ENCODE measurements around the gene C2CD3. TPM values are rescaled to one million over a fixed set of nuclear protein-coding genes. Genes with fewer than 3 reads are reported as not detected.

The C2CD3 gene
- total and polyA plus RNA-seq, 10 of the 15 experiments (the other 5 are each of a cell fraction or from before 2014, with no cell fraction given): 2.3 to 24.0 (median 16.3) TPM

DNA sequence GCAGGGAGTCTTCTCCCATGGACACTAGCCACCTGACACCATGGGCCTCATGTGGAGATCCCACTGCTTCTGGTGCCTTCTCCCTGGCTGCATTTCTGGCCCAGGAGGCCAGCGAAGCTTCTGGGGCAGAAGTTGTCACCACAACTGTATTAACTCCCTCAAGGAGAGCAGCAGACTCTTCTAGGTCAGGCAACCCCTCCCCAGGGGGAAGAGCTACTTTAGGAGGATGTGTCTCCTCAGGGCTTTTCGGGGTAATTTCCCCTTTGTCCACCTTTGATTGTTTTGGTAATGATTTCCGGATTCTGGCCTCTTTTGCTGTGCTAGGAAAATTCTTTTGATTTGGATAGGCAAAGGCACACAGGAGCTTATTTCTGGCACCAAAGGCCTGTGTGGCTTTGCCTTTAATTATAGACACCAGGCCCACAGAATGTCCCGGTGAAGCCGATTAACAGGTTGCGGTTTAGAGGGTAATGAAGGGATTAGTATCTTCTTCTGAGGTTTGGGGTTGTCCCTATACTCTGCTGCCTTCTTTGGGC lies 179.3 kb downstream of the C2CD3 start (continued):
- TF ChIP-seq RB1 (IDR thresholded peaks at IDR 0.05; ENCODE audit: borderline replicate concordance) (no peak), LARP7 (IDR thresholded peaks at IDR 0.05) (no peak), TCF12 (IDR thresholded peaks at IDR 0.05; ENCODE audit: low read depth, low read length) (no peak), CBX5 (IDR thresholded peaks at IDR 0.05; ENCODE audit: low read depth) (no peak), TCF3 (IDR thresholded peaks at IDR 0.05; ENCODE audit: borderline replicate concordance, insufficient read depth, low read depth, low read length) (no peak), FOXM1 (IDR thresholded peaks at IDR 0.05; ENCODE audit: low read depth, low read length) (no peak), SMC3 (IDR thresholded peaks at IDR 0.05; ENCODE audit: borderline replicate concordance, low read length) (no peak; the same call in 1 of the 2 replicates), ZNF622 (IDR thresholded peaks at IDR 0.05) (no peak), CBFB (IDR thresholded peaks at IDR 0.05; ENCODE audit: low read depth) (peak; percentile 79; the same call in 1 of the 2 replicates), ATF7 (IDR thresholded peaks at IDR 0.05; ENCODE audit: low read depth) (no peak; the same call in 1 of the 2 replicates), STAT3 (IDR thresholded peaks at IDR 0.05; ENCODE audit: low read depth, low read length) (no peak), ASH2L (IDR thresholded peaks at IDR 0.05; ENCODE audit: borderline replicate concordance, low read depth) (peak; percentile 51; the same call in 1 of the 2 replicates), ZZZ3 (IDR thresholded peaks at IDR 0.05; ENCODE audit: control insufficient read depth, insufficient read length, low read depth) (no peak)
- TF ChIP-seq, protein P1, sequence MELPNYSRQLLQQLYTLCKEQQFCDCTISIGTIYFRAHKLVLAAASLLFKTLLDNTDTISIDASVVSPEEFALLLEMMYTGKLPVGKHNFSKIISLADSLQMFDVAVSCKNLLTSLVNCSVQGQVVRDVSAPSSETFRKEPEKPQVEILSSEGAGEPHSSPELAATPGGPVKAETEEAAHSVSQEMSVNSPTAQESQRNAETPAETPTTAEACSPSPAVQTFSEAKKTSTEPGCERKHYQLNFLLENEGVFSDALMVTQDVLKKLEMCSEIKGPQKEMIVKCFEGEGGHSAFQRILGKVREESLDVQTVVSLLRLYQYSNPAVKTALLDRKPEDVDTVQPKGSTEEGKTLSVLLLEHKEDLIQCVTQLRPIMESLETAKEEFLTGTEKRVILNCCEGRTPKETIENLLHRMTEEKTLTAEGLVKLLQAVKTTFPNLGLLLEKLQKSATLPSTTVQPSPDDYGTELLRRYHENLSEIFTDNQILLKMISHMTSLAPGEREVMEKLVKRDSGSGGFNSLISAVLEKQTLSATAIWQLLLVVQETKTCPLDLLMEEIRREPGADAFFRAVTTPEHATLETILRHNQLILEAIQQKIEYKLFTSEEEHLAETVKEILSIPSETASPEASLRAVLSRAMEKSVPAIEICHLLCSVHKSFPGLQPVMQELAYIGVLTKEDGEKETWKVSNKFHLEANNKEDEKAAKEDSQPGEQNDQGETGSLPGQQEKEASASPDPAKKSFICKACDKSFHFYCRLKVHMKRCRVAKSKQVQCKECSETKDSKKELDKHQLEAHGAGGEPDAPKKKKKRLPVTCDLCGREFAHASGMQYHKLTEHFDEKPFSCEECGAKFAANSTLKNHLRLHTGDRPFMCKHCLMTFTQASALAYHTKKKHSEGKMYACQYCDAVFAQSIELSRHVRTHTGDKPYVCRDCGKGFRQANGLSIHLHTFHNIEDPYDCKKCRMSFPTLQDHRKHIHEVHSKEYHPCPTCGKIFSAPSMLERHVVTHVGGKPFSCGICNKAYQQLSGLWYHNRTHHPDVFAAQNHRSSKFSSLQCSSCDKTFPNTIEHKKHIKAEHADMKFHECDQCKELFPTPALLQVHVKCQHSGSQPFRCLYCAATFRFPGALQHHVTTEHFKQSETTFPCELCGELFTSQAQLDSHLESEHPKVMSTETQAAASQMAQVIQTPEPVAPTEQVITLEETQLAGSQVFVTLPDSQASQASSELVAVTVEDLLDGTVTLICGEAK (IDR thresholded peaks at IDR 0.05; ENCODE audit: borderline replicate concordance): no peak
- TF ChIP-seq, protein P2, sequence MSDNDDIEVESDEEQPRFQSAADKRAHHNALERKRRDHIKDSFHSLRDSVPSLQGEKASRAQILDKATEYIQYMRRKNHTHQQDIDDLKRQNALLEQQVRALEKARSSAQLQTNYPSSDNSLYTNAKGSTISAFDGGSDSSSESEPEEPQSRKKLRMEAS (IDR thresholded peaks at IDR 0.05; ENCODE audit: low read depth, low read length): no peak
- TF ChIP-seq, protein P3, sequence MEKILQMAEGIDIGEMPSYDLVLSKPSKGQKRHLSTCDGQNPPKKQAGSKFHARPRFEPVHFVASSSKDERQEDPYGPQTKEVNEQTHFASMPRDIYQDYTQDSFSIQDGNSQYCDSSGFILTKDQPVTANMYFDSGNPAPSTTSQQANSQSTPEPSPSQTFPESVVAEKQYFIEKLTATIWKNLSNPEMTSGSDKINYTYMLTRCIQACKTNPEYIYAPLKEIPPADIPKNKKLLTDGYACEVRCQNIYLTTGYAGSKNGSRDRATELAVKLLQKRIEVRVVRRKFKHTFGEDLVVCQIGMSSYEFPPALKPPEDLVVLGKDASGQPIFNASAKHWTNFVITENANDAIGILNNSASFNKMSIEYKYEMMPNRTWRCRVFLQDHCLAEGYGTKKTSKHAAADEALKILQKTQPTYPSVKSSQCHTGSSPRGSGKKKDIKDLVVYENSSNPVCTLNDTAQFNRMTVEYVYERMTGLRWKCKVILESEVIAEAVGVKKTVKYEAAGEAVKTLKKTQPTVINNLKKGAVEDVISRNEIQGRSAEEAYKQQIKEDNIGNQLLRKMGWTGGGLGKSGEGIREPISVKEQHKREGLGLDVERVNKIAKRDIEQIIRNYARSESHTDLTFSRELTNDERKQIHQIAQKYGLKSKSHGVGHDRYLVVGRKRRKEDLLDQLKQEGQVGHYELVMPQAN (conservative IDR thresholded peaks at IDR 0.05): no peak
- TF ChIP-seq, protein P4, sequence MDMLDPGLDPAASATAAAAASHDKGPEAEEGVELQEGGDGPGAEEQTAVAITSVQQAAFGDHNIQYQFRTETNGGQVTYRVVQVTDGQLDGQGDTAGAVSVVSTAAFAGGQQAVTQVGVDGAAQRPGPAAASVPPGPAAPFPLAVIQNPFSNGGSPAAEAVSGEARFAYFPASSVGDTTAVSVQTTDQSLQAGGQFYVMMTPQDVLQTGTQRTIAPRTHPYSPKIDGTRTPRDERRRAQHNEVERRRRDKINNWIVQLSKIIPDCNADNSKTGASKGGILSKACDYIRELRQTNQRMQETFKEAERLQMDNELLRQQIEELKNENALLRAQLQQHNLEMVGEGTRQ (IDR thresholded peaks at IDR 0.05; ENCODE audit: borderline replicate concordance, low read depth, low read length): no peak
- TF ChIP-seq, protein P5, sequence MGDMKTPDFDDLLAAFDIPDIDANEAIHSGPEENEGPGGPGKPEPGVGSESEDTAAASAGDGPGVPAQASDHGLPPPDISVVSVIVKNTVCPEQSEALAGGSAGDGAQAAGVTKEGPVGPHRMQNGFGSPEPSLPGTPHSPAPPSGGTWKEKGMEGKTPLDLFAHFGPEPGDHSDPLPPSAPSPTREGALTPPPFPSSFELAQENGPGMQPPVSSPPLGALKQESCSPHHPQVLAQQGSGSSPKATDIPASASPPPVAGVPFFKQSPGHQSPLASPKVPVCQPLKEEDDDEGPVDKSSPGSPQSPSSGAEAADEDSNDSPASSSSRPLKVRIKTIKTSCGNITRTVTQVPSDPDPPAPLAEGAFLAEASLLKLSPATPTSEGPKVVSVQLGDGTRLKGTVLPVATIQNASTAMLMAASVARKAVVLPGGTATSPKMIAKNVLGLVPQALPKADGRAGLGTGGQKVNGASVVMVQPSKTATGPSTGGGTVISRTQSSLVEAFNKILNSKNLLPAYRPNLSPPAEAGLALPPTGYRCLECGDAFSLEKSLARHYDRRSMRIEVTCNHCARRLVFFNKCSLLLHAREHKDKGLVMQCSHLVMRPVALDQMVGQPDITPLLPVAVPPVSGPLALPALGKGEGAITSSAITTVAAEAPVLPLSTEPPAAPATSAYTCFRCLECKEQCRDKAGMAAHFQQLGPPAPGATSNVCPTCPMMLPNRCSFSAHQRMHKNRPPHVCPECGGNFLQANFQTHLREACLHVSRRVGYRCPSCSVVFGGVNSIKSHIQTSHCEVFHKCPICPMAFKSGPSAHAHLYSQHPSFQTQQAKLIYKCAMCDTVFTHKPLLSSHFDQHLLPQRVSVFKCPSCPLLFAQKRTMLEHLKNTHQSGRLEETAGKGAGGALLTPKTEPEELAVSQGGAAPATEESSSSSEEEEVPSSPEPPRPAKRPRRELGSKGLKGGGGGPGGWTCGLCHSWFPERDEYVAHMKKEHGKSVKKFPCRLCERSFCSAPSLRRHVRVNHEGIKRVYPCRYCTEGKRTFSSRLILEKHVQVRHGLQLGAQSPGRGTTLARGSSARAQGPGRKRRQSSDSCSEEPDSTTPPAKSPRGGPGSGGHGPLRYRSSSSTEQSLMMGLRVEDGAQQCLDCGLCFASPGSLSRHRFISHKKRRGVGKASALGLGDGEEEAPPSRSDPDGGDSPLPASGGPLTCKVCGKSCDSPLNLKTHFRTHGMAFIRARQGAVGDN (IDR thresholded peaks at IDR 0.05): no peak
